ENCODE data around the gene ELOVL3. TPM values are rescaled to one million over a fixed set of nuclear protein-coding genes. Genes with fewer than 3 reads are reported as not detected.

The ELOVL3 gene
- total and polyA plus RNA-seq, 9 of the 15 experiments (the other 6 are each of a cell fraction or from before 2014, with no cell fraction given) = 0.32 to 3.3 (median 0.87) TPM

- TF ChIP-seq E2F6 (IDR thresholded peaks at IDR 0.05; ENCODE audit: borderline replicate concordance in 1 of 2, extremely low read depth in 1 of 2, insufficient read depth in 1 of 2, insufficient read length in 1 of 2, low read depth in 1 of 2, low read length in 1 of 2, poor library complexity in 1 of 2, severe bottlenecking in 1 of 2) (no peak), ETS2 (tag; IDR thresholded peaks at IDR 0.05; ENCODE audit: borderline replicate concordance, poor library complexity, severe bottlenecking) (no peak), RBBP5 (IDR thresholded peaks at IDR 0.05; ENCODE audit: borderline replicate concordance, insufficient read depth, low read length, poor library complexity, severe bottlenecking) (no peak), ATF7 (IDR thresholded peaks at IDR 0.05) (no peak), ZBTB49 (CRISPR knock-in tag; IDR thresholded peaks at IDR 0.05; ENCODE audit: borderline replicate concordance) (no peak), USF2 (CRISPR knock-in tag; IDR thresholded peaks at IDR 0.05) (no peak), STAT5A (IDR thresholded peaks at IDR 0.05; ENCODE audit: borderline replicate concordance, low read length) (no peak), CREBBP (IDR thresholded peaks at IDR 0.05; ENCODE audit: low read depth, low read length) (no peak), NR2C2 (CRISPR knock-in tag; IDR thresholded peaks at IDR 0.05) (no peak), NR2C2 (tag; IDR thresholded peaks at IDR 0.05) (peak; percentile 82; the same call in 1 of the 2 replicates), SOX6 (IDR thresholded peaks at IDR 0.05) (no peak)
These were observed 19.8 kb downstream of the ELOVL3 start (continued) for GRCh38 chr10:102245932-102246251.

All from K562 (cell line).